Choroid plexus epithelial cell (primary cell): ENCODE results near the gene MAB21L1.
A peak's percentile ranks its signal among the peaks of the same experiment; 100 is the strongest.

ENCODE experiments used
- DNase-seq: peaks from one replicate; pipeline ENCODE4 v3.0.0-alpha.2; 2010; ENCODE audit warnings: low read depth
- H3K4me3 ChIP-seq: 2 replicates; pipeline ENCODE4 v1.5.1; 2011; ENCODE audit warnings: low read depth, mild to moderate bottlenecking, control low read depth, low read length, moderate library complexity
- CTCF ChIP-seq: conservative IDR thresholded peaks from 2 replicates; pipeline ENCODE4 v1.5.1; 2011; ENCODE audit warnings: low read depth, mild to moderate bottlenecking, control low read depth, inconsistent platforms, low read length, moderate library complexity

The MAB21L1 gene

DNA sequence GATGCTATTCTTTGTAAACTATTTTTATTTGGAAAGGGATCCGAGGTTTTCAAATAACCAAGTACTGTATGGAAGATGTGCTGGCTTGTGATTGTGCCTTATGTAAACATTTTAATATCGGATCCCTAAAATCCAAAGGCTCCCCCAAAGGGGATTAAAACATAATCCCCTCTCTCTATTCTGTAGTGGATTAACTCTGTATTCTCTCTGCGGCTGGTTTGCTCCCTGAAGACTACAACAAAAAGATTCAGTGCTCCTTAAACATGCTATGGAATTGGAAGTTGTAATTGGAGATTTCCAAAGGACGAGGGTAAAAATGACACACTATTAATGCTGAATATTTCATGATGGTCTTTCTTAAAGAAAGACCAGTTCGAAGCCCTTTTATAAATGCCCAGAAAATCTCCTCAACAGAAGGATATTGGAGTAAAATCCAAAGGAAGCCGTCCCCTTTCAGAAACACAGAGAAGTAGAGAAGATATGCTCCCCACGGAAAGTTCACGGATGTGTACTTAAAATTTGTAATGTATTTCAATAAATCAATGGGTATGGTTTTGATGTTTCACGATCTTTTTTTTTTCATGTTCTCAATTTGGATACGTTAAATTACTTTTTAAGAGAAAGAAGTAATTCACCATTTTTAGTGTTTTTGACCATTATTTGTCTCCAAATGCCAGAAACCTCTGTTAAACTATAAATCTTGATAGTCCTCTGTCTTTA is 6.5 kb downstream of the MAB21L1 start:
- no peak for TF ChIP-seq CTCF
- DNase-seq, result no peak
- H3K4me3 ChIP-seq, result no peak overlapping the region

DNA sequence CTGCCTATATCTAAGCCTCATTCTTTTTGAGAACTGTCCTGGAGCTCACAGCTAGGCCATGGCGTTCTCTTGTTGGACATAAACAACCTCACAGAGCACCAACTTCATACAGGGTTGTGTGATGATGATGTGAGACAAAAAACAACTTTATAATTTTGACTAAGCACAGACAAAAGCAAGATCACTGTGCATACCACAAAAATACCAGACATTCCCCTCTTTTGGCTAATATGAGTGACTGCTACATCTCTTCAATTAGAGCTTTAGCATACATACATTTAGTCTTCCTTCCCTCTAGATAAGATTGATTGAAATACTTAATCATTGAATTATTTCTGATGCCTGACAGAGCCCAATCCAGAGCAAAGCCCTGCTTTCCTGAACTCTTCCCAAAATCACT is 8.3 kb downstream of the MAB21L1 start:
- no peak for TF ChIP-seq CTCF
- no peak overlapping the region for H3K4me3 ChIP-seq
- peak; percentile 43 for DNase-seq

GRCh38 chr13:35465371-35465770 is 11.1 kb downstream of the MAB21L1 start:
- H3K4me3 ChIP-seq, result no peak overlapping the region
- TF ChIP-seq CTCF, result no peak
- DNase-seq, result no peak

GRCh38 chr13:35460061-35460460 is 16.4 kb downstream of the MAB21L1 start:
- no peak for DNase-seq
- H3K4me3 ChIP-seq, result no peak overlapping the region
- no peak for TF ChIP-seq CTCF

GRCh38 chr13:35457258-35457657 is 19.2 kb downstream of the MAB21L1 start:
- no peak for DNase-seq

DNA sequence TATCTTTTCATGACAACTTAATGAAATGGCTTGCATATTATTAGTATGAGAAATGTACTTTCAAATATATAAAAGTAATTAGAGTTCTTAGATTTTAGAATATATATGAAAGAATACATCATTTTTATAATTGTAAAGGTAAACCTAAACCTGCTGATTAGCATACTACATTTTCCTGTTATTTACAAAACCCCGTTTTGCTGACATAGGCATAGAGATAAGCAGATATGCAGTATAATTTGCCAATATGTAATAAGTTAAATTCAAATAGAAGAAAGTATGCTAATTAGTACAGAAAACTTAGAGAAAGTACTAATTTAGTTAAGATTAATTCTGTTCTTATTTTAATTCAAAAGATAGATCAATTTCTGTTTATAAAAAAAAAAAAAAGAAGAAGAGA is 21.5 kb downstream of the MAB21L1 start:
- H3K4me3 ChIP-seq, result no peak overlapping the region
- no peak for TF ChIP-seq CTCF
- no peak for DNase-seq

More at GRCh38 chr13:35457258-35457657, 19.2 kb downstream of the MAB21L1 start:
- TF ChIP-seq CTCF, result no peak
- H3K4me3 ChIP-seq, result no peak overlapping the region

DNA sequence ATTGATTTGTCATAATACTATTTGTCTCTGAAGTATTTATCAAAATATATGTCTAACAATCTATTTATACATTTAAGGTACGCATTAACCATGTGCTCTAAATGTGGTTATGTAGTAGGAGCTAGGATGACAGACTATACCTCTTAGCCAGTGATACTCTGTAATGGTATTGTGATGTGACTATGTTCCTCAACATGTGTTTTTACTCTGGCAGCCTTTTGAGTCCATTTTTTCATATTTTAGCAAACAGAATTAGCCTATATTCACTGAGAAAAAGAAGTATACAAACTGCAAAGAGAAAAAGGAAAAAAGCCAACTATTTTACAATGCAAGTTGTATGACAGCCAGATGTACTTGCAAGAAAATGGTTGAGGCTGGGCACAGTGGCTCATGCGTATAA is 26.7 kb downstream of the MAB21L1 start:
- no peak for TF ChIP-seq CTCF
- no peak overlapping the region for H3K4me3 ChIP-seq
- no peak for DNase-seq
